IPS-15b (cell line): Measurements from ENCODE around the gene NUP98.
A peak's percentile ranks its signal among the peaks of the same experiment; 100 is the strongest.
"Not testable (repeated sequence)": the region's sequence is repeated elsewhere in the genome, so short reads cannot be mapped to it uniquely, and the experiment has no call there.

ENCODE experiments used
- H3K27me3 ChIP-seq: one replicate; pipeline ENCODE4 v1.6.1; 2013; ENCODE audit warnings: low read length; ENCODE audit not compliant: control insufficient read depth, insufficient read depth
- H3K36me3 ChIP-seq: one replicate; pipeline ENCODE4 v1.6.1; 2013; ENCODE audit warnings: low read length; ENCODE audit not compliant: control insufficient read depth, insufficient read depth
- H3K4me1 ChIP-seq: one replicate; pipeline ENCODE4 v1.6.1; 2013; ENCODE audit warnings: mild to moderate bottlenecking, low read length; ENCODE audit not compliant: control insufficient read depth, insufficient read depth
- H3K4me3 ChIP-seq: one replicate; pipeline ENCODE4 v1.5.1; 2013; ENCODE audit warnings: low read depth, low read length
- H3K9ac ChIP-seq: one replicate; pipeline ENCODE4 v1.6.1; 2013; ENCODE audit warnings: low read depth, mild to moderate bottlenecking, low read length
- H3K9me3 ChIP-seq: one replicate; pipeline ENCODE4 v1.6.1; 2013; ENCODE audit warnings: mild to moderate bottlenecking, low read length; ENCODE audit not compliant: control insufficient read depth, insufficient read depth

The NUP98 gene

GRCh38 chr11:3786781-3787428 lies 10.4 kb downstream of the NUP98 start:
- H3K4me1 ChIP-seq: no peaks in the 10 kb centered on the region
- peak overlapping the region; percentile 24 for H3K9ac ChIP-seq
- no peaks in the 10 kb centered on the region for H3K36me3 ChIP-seq
- no peak overlapping the region for H3K4me3 ChIP-seq
- H3K27me3 ChIP-seq: no peaks in the 10 kb centered on the region
- no peaks in the 10 kb centered on the region for H3K9me3 ChIP-seq

- no peaks in the 10 kb centered on the region for H3K9me3 ChIP-seq
- H3K36me3 ChIP-seq: peaks cover 8% of the 10 kb centered on the region
- no peak overlapping the region for H3K9ac ChIP-seq
- H3K4me1 ChIP-seq: no peaks in the 10 kb centered on the region
- no peaks in the 10 kb centered on the region for H3K27me3 ChIP-seq
- H3K4me3 ChIP-seq: no peak overlapping the region
These were observed 13.7 kb downstream of the NUP98 start for GRCh38 chr11:3783611-3784010.

DNA sequence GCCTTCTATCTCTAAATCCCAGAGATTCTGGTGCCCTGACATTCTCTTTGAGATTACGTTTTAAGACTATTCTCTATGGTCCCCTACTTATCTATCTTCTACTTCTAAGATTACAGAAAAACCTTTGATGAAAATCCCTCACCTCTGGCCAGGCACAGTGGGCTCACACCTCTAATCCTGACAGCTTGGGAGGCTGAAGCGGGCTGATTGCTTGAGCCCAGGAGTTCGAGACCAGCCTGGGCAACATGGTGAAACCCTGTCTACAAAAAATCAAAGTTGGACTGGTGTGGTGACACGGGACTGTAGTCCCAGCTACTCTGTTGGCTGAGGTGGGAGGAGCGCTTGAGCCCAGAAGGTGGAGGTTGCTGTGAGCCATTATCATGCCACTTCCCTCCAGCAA lies 14.4 kb downstream of the NUP98 start:
- no peaks in the 10 kb centered on the region for H3K27me3 ChIP-seq
- H3K9ac ChIP-seq: no peak overlapping the region
- H3K4me1 ChIP-seq: no peaks in the 10 kb centered on the region
- H3K36me3 ChIP-seq: peaks cover 12% of the 10 kb centered on the region
- H3K9me3 ChIP-seq: no peaks in the 10 kb centered on the region
- H3K4me3 ChIP-seq: no peak overlapping the region

DNA sequence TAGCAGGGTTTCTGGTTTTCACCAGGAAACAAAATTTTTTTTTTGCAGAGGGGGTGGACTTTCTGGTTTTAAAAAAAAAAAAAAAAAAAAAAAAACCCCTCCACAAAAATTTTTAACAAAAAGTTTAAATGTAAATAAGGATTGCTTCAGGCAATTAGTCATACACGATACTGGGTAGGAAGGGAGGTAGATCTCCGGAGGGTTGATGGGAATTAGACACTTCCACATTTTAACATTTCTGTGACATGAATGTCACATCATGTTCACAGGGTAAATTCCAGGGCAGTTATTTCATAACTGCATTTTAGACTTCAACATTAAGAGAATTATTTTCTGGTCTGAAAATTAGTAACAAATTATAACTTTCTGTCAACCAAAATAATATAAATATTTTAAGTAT lies 15.9 kb downstream of the NUP98 start:
- H3K4me1 ChIP-seq: no peaks in the 10 kb centered on the region
- no peak overlapping the region for H3K4me3 ChIP-seq
- peaks cover 15% of the 10 kb centered on the region for H3K36me3 ChIP-seq
- H3K27me3 ChIP-seq: no peaks in the 10 kb centered on the region
- no peaks in the 10 kb centered on the region for H3K9me3 ChIP-seq
- H3K9ac ChIP-seq: no peak overlapping the region

- peaks cover 22% of the 10 kb centered on the region for H3K36me3 ChIP-seq
- no peaks in the 10 kb centered on the region for H3K9me3 ChIP-seq
- H3K27me3 ChIP-seq: no peaks in the 10 kb centered on the region
- no peak overlapping the region for H3K9ac ChIP-seq
- H3K4me3 ChIP-seq: no peak overlapping the region
- no peaks in the 10 kb centered on the region for H3K4me1 ChIP-seq
These were observed 21.5 kb downstream of the NUP98 start for GRCh38 chr11:3775736-3776406.

DNA sequence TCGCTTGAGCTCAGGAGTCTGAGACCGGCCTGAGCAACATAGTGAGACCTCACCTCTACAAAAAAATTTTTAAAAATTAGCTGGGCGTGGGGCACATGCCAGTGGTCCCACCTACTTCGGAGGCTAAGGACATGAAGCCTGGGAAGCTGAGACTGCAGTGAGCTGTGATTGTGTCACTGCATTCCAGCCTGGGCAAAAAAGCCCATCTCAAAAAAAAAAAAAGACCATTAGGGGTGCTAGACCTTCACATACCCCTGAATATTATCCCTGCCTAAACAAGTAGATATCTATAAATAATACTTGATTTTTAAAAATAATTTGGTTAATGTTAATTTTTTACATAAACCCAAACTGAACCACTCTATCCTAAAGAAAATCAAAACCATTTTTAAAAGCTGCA lies 24.2 kb downstream of the NUP98 start:
- no peaks in the 10 kb centered on the region for H3K27me3 ChIP-seq
- H3K36me3 ChIP-seq: peaks cover 26% of the 10 kb centered on the region
- no peaks in the 10 kb centered on the region for H3K9me3 ChIP-seq
- H3K4me3 ChIP-seq: no peak overlapping the region
- H3K9ac ChIP-seq: no peak overlapping the region
- H3K4me1 ChIP-seq: no peaks in the 10 kb centered on the region

GRCh38 chr11:3767536-3767935 lies 29.8 kb downstream of the NUP98 start:
- Histone ChIP-seq H3K4me1 (no peaks in the 10 kb centered on the region), H3K9ac (no peak overlapping the region), H3K27me3 (no peaks in the 10 kb centered on the region), H3K4me3 (no peak overlapping the region), H3K36me3 (peaks cover 41% of the 10 kb centered on the region), H3K9me3 (no peaks in the 10 kb centered on the region)

DNA sequence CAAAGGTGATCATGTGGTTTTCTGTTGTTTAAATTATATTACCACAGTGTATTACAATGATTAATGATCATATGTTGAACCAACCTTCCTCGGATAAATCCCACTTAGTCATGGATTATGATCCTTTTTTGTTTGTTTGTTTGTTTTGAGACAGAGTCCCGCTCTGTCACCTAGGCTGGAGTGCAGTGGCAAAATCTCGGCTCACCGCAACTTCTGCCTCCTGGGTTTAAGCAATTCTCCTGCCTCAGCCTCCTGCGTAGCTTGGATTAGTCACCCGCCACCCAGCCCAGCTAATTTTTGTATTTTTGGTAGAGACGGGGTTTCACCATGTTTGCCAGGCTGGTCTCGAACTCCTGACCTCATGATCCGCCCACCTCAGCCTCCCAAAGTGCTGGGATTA lies 30.5 kb downstream of the NUP98 start:
- not testable (repeated sequence) for H3K9me3 ChIP-seq, H3K27me3 ChIP-seq, H3K4me3 ChIP-seq, H3K9ac ChIP-seq, H3K4me1 ChIP-seq
- H3K36me3 ChIP-seq: peaks cover 41% of the 10 kb centered on the region

- peaks cover 34% of the 10 kb centered on the region for H3K36me3 ChIP-seq
- H3K9ac ChIP-seq: no peak overlapping the region
- H3K27me3 ChIP-seq: no peaks in the 10 kb centered on the region
- no peaks in the 10 kb centered on the region for H3K9me3 ChIP-seq
- H3K4me3 ChIP-seq: no peak overlapping the region
- no peaks in the 10 kb centered on the region for H3K4me1 ChIP-seq
These were observed 33.1 kb downstream of the NUP98 start for GRCh38 chr11:3764266-3764665.

DNA sequence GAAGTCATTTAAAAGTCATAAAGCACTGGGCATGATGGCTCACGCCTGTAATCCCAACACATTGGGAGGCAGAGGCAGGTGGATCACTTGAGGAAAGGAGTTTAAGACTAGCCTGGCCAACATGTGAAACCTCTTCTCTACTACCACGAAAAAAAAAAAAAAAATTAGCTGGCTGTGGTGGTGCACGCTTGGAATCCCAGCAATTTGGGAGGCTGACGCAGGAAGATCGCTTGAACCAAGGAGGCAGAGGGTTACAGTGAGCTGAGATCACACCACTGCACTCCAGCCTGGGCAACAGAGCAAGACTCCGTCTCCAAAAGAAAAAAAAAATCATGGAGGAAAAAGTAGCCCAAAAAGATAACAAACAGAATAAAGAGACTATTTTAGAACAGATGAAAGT lies 42.2 kb downstream of the NUP98 start:
- Histone ChIP-seq H3K4me1 (no peaks in the 10 kb centered on the region), H3K27me3 (no peaks in the 10 kb centered on the region), H3K4me3 (no peak overlapping the region), H3K36me3 (peaks cover 25% of the 10 kb centered on the region), H3K9ac (no peak overlapping the region), H3K9me3 (no peaks in the 10 kb centered on the region)

DNA sequence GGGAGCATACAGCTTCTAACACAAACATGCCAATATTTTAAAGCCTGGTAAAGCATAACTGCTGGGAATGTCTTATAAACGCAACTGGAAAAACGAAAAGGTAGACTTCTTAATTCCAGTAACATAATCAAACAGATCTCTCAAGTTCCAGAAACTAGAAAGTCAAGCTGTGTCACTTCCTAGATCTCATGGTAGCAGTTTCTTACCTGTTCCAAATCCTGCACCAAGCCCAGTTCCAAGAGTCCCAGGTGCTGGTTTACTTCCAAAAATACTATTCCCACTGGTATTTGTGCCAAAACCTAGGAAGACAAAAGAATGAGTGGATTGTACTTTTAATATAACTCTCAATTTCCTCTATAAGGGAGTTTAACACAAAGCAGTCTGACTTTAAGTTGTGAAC lies 44.2 kb downstream of the NUP98 start:
- H3K27me3 ChIP-seq: no peaks in the 10 kb centered on the region
- H3K36me3 ChIP-seq: peaks cover 20% of the 10 kb centered on the region
- no peak overlapping the region for H3K9ac ChIP-seq
- no peak overlapping the region for H3K4me3 ChIP-seq
- H3K9me3 ChIP-seq: no peaks in the 10 kb centered on the region
- H3K4me1 ChIP-seq: no peaks in the 10 kb centered on the region

- Histone ChIP-seq H3K4me3 (no peak overlapping the region), H3K9me3 (no peaks in the 10 kb centered on the region), H3K9ac (no peak overlapping the region), H3K36me3 (peaks cover 18% of the 10 kb centered on the region), H3K27me3 (no peaks in the 10 kb centered on the region), H3K4me1 (no peaks in the 10 kb centered on the region)
These were observed 49.6 kb downstream of the NUP98 start for GRCh38 chr11:3747704-3748103.
